A204.1 (cell line): Measurements from ENCODE around the gene ST7.
A peak's percentile ranks its signal among the peaks of the same experiment; 100 is the strongest.
"Not testable (repeated sequence)": the region's sequence is repeated elsewhere in the genome, so short reads cannot be mapped to it uniquely, and the experiment has no call there.

Experiments
- FAIRE-seq: peaks from 2 replicates; lab custom pipeline; 2012; peaks lifted over from hg19 to GRCh38; lab: Jason Lieb, UNC

ST7 gene

GRCh38 chr7:117230276-117231046 is 277.2 kb downstream of the ST7 start:
- no peak for FAIRE-seq

GRCh38 chr7:117231047-117231359 is 277.7 kb downstream of the ST7 start:
- FAIRE-seq, result no peak

- FAIRE-seq, result no peak
Observed at GRCh38 chr7:117237646-117238045, 284.3 kb downstream of the ST7 start.

- no peak for FAIRE-seq
Observed at GRCh38 chr7:117238472-117238871, 285.2 kb downstream of the ST7 start.

- no peak for FAIRE-seq
Observed at GRCh38 chr7:117238937-117239336, 285.6 kb downstream of the ST7 start.

- no peak for FAIRE-seq
Observed at GRCh38 chr7:117241088-117241487, 287.8 kb downstream of the ST7 start.

DNA sequence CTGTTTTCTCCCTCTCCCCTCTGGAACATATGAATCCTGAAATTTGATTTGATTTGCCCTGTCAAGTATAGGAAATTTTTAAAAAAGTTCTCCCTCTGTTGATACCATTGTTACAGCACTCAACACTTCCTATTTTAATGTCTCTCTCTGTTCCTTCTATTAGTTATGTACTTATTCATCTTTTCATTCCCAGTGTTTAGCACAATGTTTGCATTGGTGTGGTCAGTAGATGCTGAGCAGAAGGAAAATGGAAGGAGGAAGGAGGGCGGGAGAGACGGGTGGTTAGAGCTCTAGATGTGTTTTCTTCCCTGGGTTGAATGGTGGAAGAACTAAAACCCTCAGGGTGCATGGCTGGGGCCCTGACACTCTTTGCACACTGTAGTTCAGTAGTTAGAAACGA is 290.1 kb downstream of the ST7 start:
- no peak for FAIRE-seq

DNA sequence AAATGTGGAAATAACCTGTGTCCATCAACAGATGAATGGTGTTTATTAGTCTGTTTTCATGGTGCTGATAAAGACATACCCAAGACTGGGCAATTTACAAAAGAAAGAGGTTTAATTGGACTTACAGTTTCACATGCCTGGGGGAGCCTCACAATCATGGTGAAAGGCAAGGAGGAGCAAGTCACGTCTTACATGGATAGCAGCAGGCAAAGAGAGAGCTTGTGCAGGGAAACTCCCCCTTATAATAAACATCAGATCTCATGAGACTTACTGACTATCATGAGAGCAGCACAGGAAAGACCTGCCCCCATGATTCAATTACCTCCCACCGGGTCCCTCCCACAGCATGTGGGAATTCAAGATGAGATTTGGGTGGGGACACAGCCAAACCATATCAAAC is 292.4 kb downstream of the ST7 start:
- FAIRE-seq, result not testable (repeated sequence)

- FAIRE-seq, result no peak
Observed at GRCh38 chr7:117247809-117248208, 294.5 kb downstream of the ST7 start.

- FAIRE-seq, result no peak
Observed at GRCh38 chr7:117248829-117249228, 295.5 kb downstream of the ST7 start.

DNA sequence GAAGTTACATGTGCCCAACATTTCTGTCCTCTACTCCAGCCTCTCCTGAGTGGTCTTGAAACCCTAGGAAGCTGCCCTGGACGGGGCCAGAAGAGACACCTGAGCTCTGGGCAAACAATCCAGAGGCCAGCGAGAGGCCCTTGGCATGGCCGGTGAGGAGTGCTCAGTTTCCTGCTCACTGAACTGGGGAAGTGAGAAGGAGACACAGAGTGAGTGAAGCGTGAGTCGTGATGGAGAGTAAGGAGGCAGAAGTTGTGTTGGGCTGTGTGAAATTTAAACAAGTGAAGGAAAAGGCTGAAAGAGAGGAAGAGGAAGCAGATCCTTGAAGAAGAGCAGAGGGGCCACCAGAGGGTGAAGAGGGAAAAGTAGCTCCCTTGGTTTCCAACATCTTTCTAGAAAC is 296.4 kb downstream of the ST7 start:
- FAIRE-seq, result no peak

DNA sequence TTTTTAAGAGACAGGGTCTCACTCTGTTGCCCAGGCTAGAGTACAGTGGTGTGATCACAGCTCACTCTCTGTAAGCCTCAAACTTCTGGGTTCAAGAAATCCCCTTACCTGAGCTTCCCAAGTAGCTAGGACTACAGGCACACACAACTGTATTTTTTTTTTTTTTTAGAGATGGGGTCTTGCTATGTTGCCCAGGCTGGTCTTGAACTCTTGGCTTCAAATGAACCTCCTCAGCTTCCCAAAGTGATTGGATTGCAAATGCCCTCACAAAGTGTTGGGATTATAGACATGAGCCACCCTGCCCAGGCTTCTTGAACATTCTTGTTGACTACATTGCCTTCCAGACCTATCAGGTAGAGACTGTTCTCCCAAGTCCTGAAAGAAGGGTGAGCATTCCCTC is 296.9 kb downstream of the ST7 start:
- no peak for FAIRE-seq

- no peak for FAIRE-seq
Observed at GRCh38 chr7:117250801-117251200, 297.5 kb downstream of the ST7 start.

- FAIRE-seq, result no peak
Observed at GRCh38 chr7:117251687-117252086, 298.4 kb downstream of the ST7 start.

DNA sequence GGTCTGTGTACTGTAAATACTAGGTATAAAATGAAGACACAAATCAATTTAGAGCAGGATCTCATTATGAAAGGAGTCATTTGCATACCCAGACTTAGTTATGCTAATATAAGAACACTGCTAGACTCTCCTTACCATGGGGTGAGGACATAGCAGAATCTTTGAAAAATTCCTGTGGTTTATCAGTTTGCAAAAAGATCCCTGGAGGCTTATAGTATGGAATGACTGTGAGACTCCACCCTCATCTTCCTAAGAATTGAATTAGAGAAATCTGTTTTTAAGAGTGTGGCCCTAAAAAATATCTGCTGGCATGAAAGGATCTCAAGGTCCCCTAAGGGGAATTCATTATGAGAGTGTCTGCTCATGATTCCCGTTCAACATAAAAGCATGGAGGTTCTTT is 306.3 kb downstream of the ST7 start:
- no peak for FAIRE-seq

GRCh38 chr7:117262546-117262945 is 309.2 kb downstream of the ST7 start:
- peak; percentile 30 for FAIRE-seq

DNA sequence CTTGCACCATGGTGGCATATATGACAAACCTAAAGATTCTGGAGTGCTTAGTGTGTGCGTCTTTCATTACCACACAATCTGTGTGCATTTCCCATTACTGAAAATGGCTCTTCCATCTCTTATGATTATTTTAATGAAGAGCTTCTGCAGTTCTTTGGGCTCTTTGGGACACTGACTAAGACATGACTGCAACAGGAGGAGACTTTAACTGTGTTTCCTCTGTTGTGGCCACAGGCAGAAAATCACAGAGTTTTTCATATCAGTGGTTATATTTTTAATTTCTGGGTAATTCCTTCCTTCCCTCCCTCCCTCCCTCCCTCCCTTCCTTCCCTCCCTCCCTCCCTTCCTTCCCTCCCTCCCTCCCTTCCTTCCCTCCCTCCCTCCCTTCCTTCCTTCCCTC is 311.4 kb downstream of the ST7 start:
- no peak for FAIRE-seq

GRCh38 chr7:117269417-117269816 is 316.1 kb downstream of the ST7 start:
- no peak for FAIRE-seq

- FAIRE-seq, result no peak
Observed at GRCh38 chr7:117269886-117270285, 316.6 kb downstream of the ST7 start.

GRCh38 chr7:117270371-117270770 is 317.1 kb downstream of the ST7 start:
- no peak for FAIRE-seq

DNA sequence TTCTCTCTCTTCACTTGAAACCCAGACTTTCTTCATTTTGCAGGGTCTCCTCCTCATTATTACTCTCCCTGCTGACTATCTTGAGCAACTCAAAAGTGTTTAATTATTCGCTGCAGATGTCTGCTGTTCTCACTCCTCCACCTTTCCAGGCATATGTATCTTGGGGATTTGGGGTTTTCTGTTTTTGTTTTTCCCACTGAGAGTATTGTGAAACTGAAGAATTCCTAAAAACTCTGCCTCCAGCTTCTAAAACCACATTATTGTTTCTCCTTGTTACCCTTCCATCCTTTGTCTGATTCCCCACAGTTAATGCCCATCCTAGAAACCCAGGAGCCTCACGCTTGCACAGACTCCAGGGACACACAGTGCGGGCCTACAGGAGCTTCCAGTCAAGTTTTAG is 318.3 kb downstream of the ST7 start:
- FAIRE-seq, result no peak

- no peak for FAIRE-seq
Observed at GRCh38 chr7:117272017-117272759, 318.9 kb downstream of the ST7 start.

DNA sequence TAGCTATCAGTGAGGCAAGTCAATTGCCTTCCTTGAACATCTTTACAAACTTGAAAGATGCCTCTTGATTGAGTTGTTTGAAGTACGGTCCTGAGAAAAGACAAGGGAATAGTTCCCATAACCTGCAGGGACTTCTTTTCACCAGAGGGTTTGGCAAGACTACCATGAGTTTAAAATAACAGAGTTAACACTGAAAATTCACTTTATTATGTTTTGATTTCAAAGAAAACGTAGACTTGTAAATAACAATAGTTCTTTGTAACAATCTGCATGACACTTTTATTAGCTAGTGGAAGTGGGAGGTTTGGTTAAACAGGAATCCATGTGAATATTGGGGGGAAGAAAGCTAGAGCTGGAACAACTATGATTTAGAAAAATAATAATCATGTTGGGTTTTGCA is 320.0 kb downstream of the ST7 start:
- FAIRE-seq, result no peak

DNA sequence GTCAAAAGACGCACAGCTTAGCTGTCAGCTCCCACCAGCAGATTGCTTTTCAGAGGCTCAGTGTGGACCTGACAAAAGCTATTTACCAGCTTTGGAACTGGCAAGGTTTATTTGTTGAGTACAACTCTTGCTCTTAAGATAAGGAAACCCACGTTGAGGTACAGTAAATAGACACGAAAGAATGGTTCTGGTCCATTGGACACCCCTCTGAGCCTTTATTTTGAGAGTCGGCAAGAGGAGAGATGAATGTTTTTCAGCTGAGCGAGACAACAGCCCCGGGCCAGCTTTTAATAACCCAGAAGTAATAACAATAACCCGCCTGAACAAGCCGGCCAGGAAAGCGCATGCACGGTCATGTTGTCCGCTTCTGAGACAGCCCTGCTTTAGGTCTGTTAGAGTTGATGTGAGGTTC is 320.5 kb downstream of the ST7 start:
- FAIRE-seq, result no peak
